NK-92 (cell line): Measurements from ENCODE around the gene NKD1.
"Not testable (repeated sequence)": the region's sequence is repeated elsewhere in the genome, so short reads cannot be mapped to it uniquely, and the experiment has no call there.

ENCODE experiments used
- DNase-seq: peaks from one replicate; lab custom pipeline; 2025; ENCODE audit not compliant: unreplicated experiment; lab: John Stamatoyannopoulos, UW

NKD1 gene

GRCh38 chr16:50576403-50577113, 28.4 kb downstream of the NKD1 start:
- no peak for DNase-seq

- no peak for DNase-seq
Observed at GRCh38 chr16:50578137-50578536, 29.9 kb downstream of the NKD1 start.

DNA sequence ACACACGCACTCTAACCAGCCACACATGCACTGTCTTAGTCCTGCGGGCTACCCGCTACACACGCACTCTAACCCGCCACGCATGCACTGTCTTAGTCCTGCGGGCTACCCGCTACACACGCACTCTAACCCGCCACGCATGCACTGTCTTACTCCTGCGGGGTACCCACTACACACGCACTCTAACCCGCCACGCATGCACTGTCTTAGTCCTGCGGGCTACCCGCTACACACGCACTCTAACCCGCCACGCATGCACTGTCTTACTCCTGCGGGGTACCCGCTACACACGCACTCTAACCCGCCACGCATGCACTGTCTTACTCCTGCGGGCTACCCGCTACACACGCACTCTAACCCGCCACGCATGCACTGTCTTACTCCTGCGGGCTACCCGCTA, 31.2 kb downstream of the NKD1 start:
- not testable (repeated sequence) for DNase-seq

DNA sequence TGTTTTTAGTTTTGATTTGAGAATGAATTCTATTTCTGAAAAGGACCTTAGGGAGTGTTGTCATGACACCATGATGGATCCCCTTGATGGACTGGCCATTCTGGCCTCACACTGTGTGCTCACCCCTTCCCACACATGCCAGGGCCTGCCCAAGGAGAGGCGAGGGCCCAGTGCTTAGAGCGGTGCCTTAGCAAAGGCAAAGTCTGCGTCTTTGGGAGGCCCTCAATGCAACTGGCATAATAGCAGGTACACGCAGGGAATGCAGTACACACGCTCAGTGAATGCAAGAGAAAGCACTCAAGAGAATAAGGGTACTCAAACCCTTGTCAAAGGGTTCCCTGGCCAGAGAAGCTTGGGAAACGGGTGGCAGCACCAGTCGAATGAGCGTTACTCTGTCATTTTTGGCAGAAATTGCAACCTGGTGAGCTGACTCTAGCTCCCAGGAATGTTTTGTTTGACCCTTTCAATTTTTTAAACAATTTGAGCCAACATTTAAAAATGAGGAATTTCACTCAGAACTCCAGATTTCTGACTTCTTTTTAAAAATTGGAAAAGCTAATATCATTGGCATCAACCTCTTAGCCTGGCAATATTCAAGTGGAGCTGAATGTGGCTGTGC, 32.1 kb downstream of the NKD1 start:
- no peak for DNase-seq

DNA sequence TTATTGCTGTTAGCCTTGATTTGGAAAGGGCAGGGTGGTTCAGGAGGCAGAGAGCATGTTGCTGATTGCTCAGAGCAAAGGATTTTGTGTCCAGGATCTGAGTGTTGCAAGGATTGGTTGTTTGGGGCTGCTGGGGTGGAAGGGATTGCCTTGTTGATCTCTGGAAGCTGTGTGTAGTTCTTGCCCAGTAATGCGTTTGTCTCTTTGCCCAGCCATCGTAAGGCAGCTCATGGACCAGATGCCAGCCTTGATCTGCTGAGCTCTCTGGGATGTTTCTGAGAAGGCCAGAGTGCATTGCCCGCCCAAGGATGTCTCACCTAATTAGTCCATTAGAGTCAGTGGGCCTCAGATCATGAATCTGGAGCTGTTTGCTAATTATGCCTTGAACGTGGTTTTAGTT, 33.6 kb downstream of the NKD1 start:
- DNase-seq: no peak

DNA sequence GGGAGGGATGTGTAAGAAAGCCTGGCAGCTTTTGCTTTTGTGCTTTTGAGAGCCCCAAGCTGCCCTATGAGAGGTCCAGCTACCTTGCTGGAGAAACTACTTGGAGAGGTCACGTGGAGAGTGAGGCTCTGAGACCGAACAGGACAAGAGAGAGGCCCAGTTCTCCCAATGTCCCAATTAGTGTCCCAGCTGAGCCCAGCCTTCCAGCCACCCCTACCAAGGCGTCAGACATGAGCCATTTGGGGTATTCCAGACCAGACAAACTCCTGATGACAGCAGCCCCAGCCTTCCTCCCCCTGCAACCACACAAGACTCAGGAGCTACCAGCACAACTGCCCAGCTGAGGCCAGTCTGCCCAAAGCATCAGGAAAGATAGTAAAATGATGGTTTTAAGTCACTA, 35.0 kb downstream of the NKD1 start:
- DNase-seq: no peak

- DNase-seq: no peak
Observed at GRCh38 chr16:50584033-50584722, 36.0 kb downstream of the NKD1 start.

DNA sequence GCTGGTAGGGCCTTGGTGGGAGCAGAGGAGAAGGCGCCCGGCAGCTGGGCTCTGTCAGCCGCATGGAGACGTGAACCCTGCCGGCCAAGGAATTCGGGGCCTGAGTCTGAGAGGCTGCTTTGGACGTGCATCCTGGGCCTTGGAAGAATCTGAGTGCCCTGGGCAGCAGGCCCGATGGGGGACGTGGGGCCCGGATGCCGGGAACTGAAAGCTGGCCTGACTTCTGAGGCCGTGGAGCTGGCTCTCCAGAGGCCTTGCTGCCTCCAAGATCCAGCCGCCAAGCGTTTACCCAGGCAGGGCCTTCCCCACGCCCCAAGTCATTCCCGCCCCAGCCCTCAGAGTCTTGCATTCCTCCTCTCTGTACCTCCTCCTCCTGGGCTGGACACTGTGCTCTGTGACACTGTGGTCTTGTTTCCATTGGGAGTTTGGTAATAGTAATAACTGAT, 37.2 kb downstream of the NKD1 start:
- no peak for DNase-seq

DNA sequence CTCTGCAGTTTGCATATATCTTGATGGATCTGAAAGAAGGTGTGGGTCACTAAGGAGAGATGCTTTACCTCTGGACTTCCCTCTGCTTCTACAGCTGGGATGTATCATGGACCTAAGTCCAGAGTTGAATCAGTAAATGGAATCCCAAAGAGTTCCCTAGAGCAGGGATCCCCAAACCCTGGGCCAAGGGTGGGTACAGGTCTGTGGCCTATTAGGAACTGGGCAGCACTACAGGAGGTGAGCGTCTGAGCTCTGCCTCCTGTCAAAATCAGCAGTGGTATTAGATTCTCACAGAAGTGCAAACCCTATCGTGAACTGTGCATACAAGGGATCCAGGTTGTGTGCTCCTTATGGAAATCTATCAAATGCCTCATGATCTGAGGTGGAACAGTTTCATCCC, 39.3 kb downstream of the NKD1 start:
- no peak for DNase-seq

DNA sequence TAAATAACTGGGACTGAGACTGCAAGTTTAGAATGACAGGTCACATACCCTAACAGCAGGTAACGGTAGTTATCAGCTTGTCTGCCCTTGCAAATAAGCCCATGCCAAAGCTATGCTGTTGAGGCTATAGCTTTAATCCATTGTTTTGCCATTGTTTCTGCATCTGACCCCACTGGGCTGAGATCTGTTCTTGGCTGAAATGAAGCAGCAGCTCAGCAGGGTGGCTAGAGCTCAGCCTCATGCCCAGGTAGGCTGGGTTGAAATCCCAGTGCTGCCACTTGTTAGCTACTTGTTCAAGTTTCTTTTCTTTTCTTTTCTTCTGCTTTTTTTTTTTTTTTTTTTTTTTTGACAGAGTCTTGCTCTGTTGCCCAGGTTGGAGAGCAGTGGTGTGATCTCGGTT, 40.1 kb downstream of the NKD1 start:
- DNase-seq: no peak

DNA sequence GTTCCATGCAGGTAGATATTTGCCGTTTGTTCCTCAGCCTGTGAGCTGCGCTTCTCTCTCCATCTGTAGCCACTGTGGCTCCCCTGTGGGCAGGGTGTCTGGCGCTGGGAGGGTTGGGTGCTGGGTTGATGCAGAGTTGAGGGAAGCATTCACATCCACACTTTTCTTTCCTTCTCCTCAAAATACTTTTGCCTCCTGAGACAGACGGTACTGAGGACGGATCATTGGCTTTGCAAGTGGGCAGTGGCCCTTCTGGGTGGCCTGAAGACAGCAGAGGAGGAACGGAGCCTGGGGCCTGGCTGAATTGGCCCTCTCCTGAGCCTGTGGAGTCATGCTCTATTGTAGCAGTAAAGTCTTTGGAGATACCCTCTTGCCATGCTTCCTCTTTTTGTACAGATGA, 43.0 kb downstream of the NKD1 start:
- no peak for DNase-seq

DNA sequence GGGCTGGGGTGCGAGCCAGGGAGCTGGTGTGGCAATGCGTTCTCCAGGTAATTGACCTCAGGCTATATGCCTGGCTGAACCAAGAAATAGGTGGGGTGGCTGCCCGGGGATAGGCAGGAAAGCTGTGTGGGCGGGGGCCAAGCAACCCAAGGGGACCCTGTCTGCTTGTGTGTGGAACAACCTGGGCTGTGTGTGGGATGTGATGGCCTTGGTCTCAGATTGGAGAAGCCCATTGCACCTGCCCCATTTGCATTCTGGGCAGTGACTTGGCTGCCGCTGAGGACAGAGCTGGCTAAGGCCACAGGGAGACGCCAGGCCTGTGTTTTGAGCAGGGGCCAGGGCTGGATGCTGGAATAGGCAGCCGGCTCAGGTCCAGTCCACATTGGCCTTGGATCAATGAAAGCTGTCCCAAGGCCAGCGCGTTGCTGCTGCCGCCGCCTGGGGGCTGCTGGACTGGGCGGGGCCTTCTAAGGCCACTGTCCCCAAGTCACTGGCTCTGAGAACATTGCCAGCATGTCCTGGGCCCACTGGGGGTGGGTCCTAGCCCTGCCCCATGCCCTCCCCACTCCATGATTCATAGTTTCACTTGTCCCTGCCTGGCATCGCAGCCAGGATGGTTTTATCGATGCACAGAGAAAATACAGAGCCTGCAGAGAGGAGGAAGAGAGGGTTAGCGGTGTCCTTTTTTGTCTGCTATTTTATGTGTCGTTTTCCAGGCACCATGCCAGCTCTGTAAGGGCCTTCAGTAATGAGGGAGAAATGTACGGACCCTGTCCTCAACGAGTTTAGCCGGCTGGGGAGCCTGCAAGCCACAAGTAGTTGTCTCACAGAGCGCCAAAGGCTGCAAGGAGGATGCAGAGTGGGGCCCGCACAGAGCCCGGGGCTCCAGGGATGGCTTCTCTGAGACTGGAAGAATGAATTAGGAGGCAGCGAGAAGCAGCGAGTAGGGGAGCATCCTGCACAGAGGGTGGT, 43.9 kb downstream of the NKD1 start:
- DNase-seq: no peak

DNA sequence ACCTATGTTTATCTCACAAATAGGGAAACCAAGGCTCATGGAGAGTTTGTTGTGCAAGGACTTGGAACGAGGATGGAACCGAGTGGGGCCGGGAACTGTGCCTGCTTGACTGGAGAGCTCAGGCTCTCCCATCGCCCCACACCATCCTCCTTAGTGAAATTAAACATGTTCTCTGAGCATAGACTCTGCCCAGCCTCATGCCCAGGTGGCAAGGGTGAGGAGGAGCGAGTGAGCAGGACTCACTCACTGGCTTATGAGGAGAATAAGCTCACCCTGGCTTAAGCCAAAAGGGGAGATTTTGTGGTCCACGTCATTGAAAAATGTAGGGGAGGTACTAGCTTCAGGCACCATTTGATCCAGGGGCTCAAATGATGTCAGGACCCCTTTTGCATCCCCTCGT, 44.8 kb downstream of the NKD1 start:
- no peak for DNase-seq

- DNase-seq: no peak
Observed at GRCh38 chr16:50593410-50594150, 45.4 kb downstream of the NKD1 start.

- no peak for DNase-seq
Observed at GRCh38 chr16:50594308-50595260, 46.4 kb downstream of the NKD1 start.

GRCh38 chr16:50595859-50596258, 47.7 kb downstream of the NKD1 start:
- DNase-seq: no peak

DNA sequence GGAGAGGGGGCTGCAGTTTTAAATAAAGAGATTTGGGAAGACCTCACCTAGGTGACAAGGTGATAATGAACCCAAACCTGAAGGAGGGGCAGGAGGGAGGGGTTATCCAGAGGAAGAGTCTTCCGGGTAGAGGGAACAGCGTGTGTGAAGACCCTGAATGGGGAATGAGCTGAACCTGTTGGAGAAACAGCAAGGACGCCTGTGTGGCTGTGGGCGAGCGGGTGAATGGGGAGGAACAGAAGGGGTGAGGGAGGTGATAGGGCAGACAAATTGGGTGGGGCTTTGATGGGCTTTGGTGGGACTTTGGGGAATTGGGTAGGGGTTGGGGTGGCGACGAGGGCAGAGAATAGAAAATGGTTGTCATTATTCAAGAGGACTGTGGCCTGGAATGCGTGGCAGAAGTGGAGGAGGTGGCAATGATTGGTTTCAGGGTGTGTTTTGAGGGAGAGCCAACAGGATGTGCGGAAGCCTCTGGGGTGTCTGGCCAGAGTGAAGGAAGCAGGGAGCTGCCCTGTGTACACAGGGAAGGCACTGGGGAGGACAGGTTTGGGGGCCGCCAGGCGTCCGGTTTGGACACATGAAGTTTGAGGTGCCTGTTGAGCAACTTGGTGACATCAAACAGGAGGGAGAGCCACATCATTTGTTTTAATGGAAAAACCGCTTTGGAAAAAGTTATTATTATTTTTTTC, 48.7 kb downstream of the NKD1 start:
- DNase-seq: no peak

DNA sequence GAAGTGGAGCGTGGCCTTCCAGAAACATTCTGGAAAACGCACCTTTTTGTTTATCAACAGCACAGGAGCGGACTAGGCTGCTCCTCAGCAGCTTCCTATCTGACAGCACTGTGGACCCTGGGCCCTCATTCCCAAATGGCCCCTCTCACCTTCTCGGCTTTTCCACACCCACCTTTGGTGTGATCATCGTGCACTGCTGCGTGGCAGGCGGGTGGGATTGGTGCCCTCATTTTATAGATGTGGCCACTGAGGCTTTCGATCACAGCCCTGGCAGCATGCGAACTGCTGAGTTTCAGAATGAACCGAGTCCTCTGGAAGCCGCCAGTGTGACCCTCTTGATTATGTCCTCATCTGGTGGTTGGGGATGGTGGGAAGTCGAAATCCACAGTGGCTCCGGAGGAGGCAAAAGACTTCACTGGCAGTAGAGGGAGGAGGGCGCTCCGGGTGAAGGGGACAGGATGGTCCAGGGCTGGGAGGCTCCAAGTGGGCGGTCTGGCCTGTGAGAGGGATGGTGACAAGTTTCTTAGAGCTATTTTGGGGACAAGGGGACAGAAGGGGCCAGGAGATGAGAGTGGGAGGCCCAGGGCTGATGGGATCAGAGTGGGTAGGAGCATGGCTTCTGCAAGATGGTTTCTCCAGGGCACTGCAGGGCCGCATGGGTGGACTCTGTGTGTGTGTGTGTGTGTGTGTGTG, 49.5 kb downstream of the NKD1 start:
- DNase-seq: no peak
